H9 (cell line): ENCODE measurements around the gene WFDC2. TPM values are rescaled to one million over a fixed set of nuclear protein-coding genes. Genes with fewer than 3 reads are reported as not detected.

Experiments used
- DNase-seq: peaks from one replicate; pipeline ENCODE4 v3.0.0-alpha.2; 2017
- H2AFZ ChIP-seq: one replicate; pipeline ENCODE4 v1.6.1; 2013; ENCODE audit warnings: mild to moderate bottlenecking, low read length, control low read depth, moderate library complexity
- H2AK5ac ChIP-seq: 2 replicates; pipeline ENCODE4 v1.6.1; 2013; ENCODE audit warnings: low read length, control low read depth, mixed read lengths; ENCODE audit not compliant: insufficient read length
- H2BK120ac ChIP-seq: one replicate; pipeline ENCODE4 v1.6.1; 2013; ENCODE audit warnings: low read depth, mild to moderate bottlenecking, low read length, control low read depth, inconsistent platforms; ENCODE audit not compliant: poor library complexity, severe bottlenecking
- H2BK12ac ChIP-seq: 2 replicates; pipeline ENCODE4 v1.6.1; 2013; ENCODE audit warnings: low read length, control low read depth, mixed read lengths, low read depth; ENCODE audit not compliant: insufficient read length
- H2BK15ac ChIP-seq: 2 replicates; pipeline ENCODE4 v1.6.1; 2013; ENCODE audit warnings: low read depth, low read length, control low read depth
- H2BK20ac ChIP-seq: one replicate; pipeline ENCODE4 v1.6.1; 2013; ENCODE audit warnings: low read depth, mild to moderate bottlenecking, low read length, control low read depth, inconsistent platforms; ENCODE audit not compliant: poor library complexity, severe bottlenecking
- H2BK5ac ChIP-seq: 2 replicates; pipeline ENCODE4 v1.6.1; 2013; ENCODE audit warnings: low read length, control low read depth, mixed read lengths; ENCODE audit not compliant: insufficient read length
- H3K14ac ChIP-seq: 2 replicates; pipeline ENCODE4 v1.6.1; 2013; ENCODE audit warnings: low read length, control low read depth; ENCODE audit not compliant: insufficient read depth
- H3K18ac ChIP-seq: 2 replicates; pipeline ENCODE4 v1.6.1; 2013; ENCODE audit warnings: low read depth, mild to moderate bottlenecking, mixed read lengths, low read length, control low read depth; ENCODE audit not compliant: insufficient read length
- H3K23ac ChIP-seq: 2 replicates; pipeline ENCODE4 v1.6.1; 2013; ENCODE audit warnings: low read length, control low read depth, mixed read lengths, low read depth; ENCODE audit not compliant: insufficient read length
- H3K23me2 ChIP-seq: 2 replicates; pipeline ENCODE4 v1.6.1; 2013; ENCODE audit warnings: low read depth, mild to moderate bottlenecking, mixed read lengths, low read length, control low read depth; ENCODE audit not compliant: insufficient read length, poor library complexity, severe bottlenecking
- H3K27ac ChIP-seq: 2 replicates; pipeline ENCODE4 v1.5.1; 2013; ENCODE audit warnings: low read length, control low read depth, mixed read lengths, low read depth; ENCODE audit not compliant: insufficient read length
- H3K27me3 ChIP-seq: 2 replicates; pipeline ENCODE4 v1.6.1; 2013; ENCODE audit warnings: low read length, control low read depth, inconsistent platforms; ENCODE audit not compliant: insufficient read depth
- H3K4ac ChIP-seq: 2 replicates; pipeline ENCODE4 v1.6.1; 2013; ENCODE audit warnings: low read depth, mild to moderate bottlenecking, control low read depth, inconsistent platforms, low read length, moderate library complexity
- H3K4me1 ChIP-seq: 2 replicates; pipeline ENCODE4 v1.6.1; 2013; ENCODE audit warnings: low read length, control low read depth, inconsistent platforms; ENCODE audit not compliant: insufficient read depth
- H3K4me2 ChIP-seq: 2 replicates; pipeline ENCODE4 v1.6.1; 2013; ENCODE audit warnings: low read length, control low read depth, mixed read lengths; ENCODE audit not compliant: insufficient read length, insufficient read depth
- H3K56ac ChIP-seq: 2 replicates; pipeline ENCODE4 v1.6.1; 2013; ENCODE audit warnings: low read depth, mild to moderate bottlenecking, mixed read lengths, low read length, control low read depth; ENCODE audit not compliant: insufficient read length
- H3K79me1 ChIP-seq: 2 replicates; pipeline ENCODE4 v1.6.1; 2013; ENCODE audit warnings: low read depth, mild to moderate bottlenecking, moderate library complexity, low read length, control low read depth, inconsistent platforms; ENCODE audit not compliant: insufficient read depth, poor library complexity, severe bottlenecking
- H3K79me2 ChIP-seq: 2 replicates; pipeline ENCODE4 v1.6.1; 2013; ENCODE audit warnings: low read length, control low read depth, inconsistent platforms; ENCODE audit not compliant: insufficient read depth
- H3K9ac ChIP-seq: 2 replicates; pipeline ENCODE4 v1.6.1; 2013; ENCODE audit warnings: low read length, control low read depth, mixed read lengths; ENCODE audit not compliant: insufficient read length; ENCODE audit errors: extremely low read depth
- H3K9me3 ChIP-seq: one replicate; pipeline ENCODE4 v1.6.1; 2013; ENCODE audit warnings: low read depth, low read length, inconsistent platforms; ENCODE audit not compliant: control insufficient read depth
- H3T11ph ChIP-seq: one replicate; pipeline ENCODE4 v1.6.1; 2013; ENCODE audit warnings: mild to moderate bottlenecking, low read length, control low read depth, inconsistent platforms
- H4K20me1 ChIP-seq: one replicate; pipeline ENCODE4 v1.6.1; 2013; ENCODE audit not compliant: control insufficient read depth, insufficient read length, insufficient read depth
- H4K5ac ChIP-seq: 2 replicates; pipeline ENCODE4 v1.6.1; 2013; ENCODE audit warnings: low read depth, mild to moderate bottlenecking, mixed read lengths, low read length, control low read depth; ENCODE audit not compliant: insufficient read length
- H4K8ac ChIP-seq: replicated peaks from 2 replicates; pipeline ENCODE4 v1.6.1; 2013; ENCODE audit warnings: low read length, control low read depth, mixed read lengths, low read depth; ENCODE audit not compliant: insufficient read length
- H4K91ac ChIP-seq: 2 replicates; pipeline ENCODE4 v1.6.1; 2013; ENCODE audit warnings: low read depth, mild to moderate bottlenecking, moderate library complexity, mixed read lengths, low read length, control low read depth; ENCODE audit not compliant: insufficient read length
- H3K27ac Mint-ChIP-seq, 3 experiments: 2 replicates in 2 of 3; 3 replicates in 1 of 3; pipeline ENCODE4 v1.8.0; 2020 to 2021; ENCODE audit warnings: mixed read lengths in 3 of 3, mild to moderate bottlenecking in 1 of 3, moderate library complexity in 1 of 3
- H3K27me3 Mint-ChIP-seq: 2 replicates; pipeline ENCODE4 v1.8.0; 2021; ENCODE audit warnings: low read depth, mild to moderate bottlenecking, moderate library complexity, mixed read lengths
- H3K36me3 Mint-ChIP-seq, 3 experiments: 2 replicates in 2 of 3; 3 replicates in 1 of 3; pipeline ENCODE4 v1.8.0; 2020 to 2021; ENCODE audit warnings: low read depth in 3 of 3, mixed read lengths in 3 of 3; ENCODE audit not compliant: insufficient read depth in 1 of 3
- H3K4me1 Mint-ChIP-seq, 2 experiments: 2 replicates each; pipeline ENCODE4 v1.8.0; 2020; ENCODE audit warnings: mixed read lengths in 2 of 2
- H3K4me3 Mint-ChIP-seq, 2 experiments: 2 replicates in 1 of 2; 3 replicates in 1 of 2; pipeline ENCODE4 v1.8.0; 2020 to 2021; ENCODE audit warnings: mild to moderate bottlenecking in 2 of 2, mixed read lengths in 2 of 2, moderate library complexity in 1 of 2
- H3K9me3 Mint-ChIP-seq, 2 experiments: 2 replicates in 1 of 2; 3 replicates in 1 of 2; pipeline ENCODE4 v1.8.0; 2020; ENCODE audit warnings: mild to moderate bottlenecking in 2 of 2, mixed read lengths in 2 of 2, moderate library complexity in 1 of 2
- WGBS: extraction: QIAGEN DNeasy Blood & Tissue Kit; methylation state at CpG from one replicate; pipeline ENCODE4 v1.1.7; 2013; ENCODE audit warnings: missing lambda C conversion rate, low lambda C conversion rate, mixed read lengths; ENCODE audit not compliant: insufficient read length; ENCODE audit errors: extremely low coverage; 5-methylcytosine and 5-hydroxymethylcytosine counted together
- total RNA-seq: library from RNA; stranded (reverse); gene quantifications from 2 replicates; pipeline ENCODE4 v1.2.1, GENCODE V29; 2021
- TF ChIP-seq, protein P1 (sequence below): fragments of 200-600 bp; sonication (generic); conservative IDR thresholded peaks from 3 replicates; pipeline ENCODE4 v1.8.0; 2021; ENCODE audit warnings: antibody characterized with exemption, mild to moderate bottlenecking

WFDC2 gene
- total RNA-seq, 1 experiment from 2014 or later = 57.1 TPM

- Histone ChIP-seq H3K79me2 (no peaks in the 10 kb centered on the region), H3K9ac (peak overlapping the region; percentile 12), H3K27me3 (no peaks in the 10 kb centered on the region), H3K4me1 (no peaks in the 10 kb centered on the region; the same call in 1 of the 2 replicates), H3K23ac (no peak overlapping the region), H2BK12ac (no peak overlapping the region), H3K56ac (no peak overlapping the region), H2BK20ac (no peak overlapping the region), H2BK5ac (no peak overlapping the region), H4K20me1 (no peaks in the 10 kb centered on the region), H3K27ac (no peak overlapping the region), H4K91ac (no peak overlapping the region), H3K18ac (no peak overlapping the region), H2BK15ac (no peak overlapping the region), H2BK120ac (no peak overlapping the region), H4K5ac (no peak overlapping the region), H4K8ac (no peak overlapping the region), H3T11ph (no peak overlapping the region), H2AFZ (no peak overlapping the region), H3K9me3 (no peaks in the 10 kb centered on the region), H3K23me2 (no peaks in the 10 kb centered on the region), H3K4me2 (peak overlapping the region; percentile 39), H3K79me1 (no peaks in the 10 kb centered on the region), H3K14ac (no peak overlapping the region), H3K4ac (no peak overlapping the region), H2AK5ac (no peak overlapping the region)
- TF ChIP-seq, protein P1, sequence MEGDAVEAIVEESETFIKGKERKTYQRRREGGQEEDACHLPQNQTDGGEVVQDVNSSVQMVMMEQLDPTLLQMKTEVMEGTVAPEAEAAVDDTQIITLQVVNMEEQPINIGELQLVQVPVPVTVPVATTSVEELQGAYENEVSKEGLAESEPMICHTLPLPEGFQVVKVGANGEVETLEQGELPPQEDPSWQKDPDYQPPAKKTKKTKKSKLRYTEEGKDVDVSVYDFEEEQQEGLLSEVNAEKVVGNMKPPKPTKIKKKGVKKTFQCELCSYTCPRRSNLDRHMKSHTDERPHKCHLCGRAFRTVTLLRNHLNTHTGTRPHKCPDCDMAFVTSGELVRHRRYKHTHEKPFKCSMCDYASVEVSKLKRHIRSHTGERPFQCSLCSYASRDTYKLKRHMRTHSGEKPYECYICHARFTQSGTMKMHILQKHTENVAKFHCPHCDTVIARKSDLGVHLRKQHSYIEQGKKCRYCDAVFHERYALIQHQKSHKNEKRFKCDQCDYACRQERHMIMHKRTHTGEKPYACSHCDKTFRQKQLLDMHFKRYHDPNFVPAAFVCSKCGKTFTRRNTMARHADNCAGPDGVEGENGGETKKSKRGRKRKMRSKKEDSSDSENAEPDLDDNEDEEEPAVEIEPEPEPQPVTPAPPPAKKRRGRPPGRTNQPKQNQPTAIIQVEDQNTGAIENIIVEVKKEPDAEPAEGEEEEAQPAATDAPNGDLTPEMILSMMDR = peak; percentile 96
- Mint-ChIP-seq H3K27me3 (peaks cover 2% of the 10 kb centered on the region; the same call in 1 of the 2 replicates), H3K4me3 (peak overlapping the region; percentile 71 to 80), H3K4me1 (peaks cover 22 to 36% of the 10 kb centered on the region in 2 experiments), H3K27ac (no peak overlapping the region), H3K9me3 (no peaks in the 10 kb centered on the region), H3K36me3 (peaks cover 0 to 14% (median 0%) of the 10 kb centered on the region in 3 experiments; a peak in 1 of 7 replicates)
- DNase-seq = peak; percentile 84
- WGBS = no CpG with 5 or more reads among the region's 33 CpGs
Observed at GRCh38 chr20:45436732-45437485, 32.6 kb upstream of the WFDC2 start.
